Gastroesophageal sphincter (tissue), 4 donors: ENCODE data around the gene EIF4EBP3. TPM values are rescaled to one million over a fixed set of nuclear protein-coding genes. Genes with fewer than 3 reads are reported as not detected.

Experiments
- ATAC-seq: fragments of 150-250 bp; one replicate; pipeline ENCODE4 v1.9.1; 2016; ENCODE audit warnings: mild to moderate bottlenecking, moderate library complexity
- H3K27ac ChIP-seq, 4 donors: fragments of 200-600 bp; sonication (generic) in 3 of 4; 1 replicate in 3 of 4; 2 replicates in 1 of 4; pipeline ENCODE4 v1.5.1; 2016 to 2019
- H3K27me3 ChIP-seq: fragments of 200-600 bp; sonication (generic); one replicate; pipeline ENCODE4 v1.5.1; 2019
- H3K36me3 ChIP-seq, 2 donors: fragments of 200-600 bp; sonication (generic); one replicate each; pipeline ENCODE4 v1.5.1; 2019; ENCODE audit warnings: control low read depth in 1 of 2
- H3K4me1 ChIP-seq, 3 donors: fragments of 200-600 bp; sonication (generic); 1 replicate in 2 of 3; 2 replicates in 1 of 3; pipeline ENCODE4 v1.5.1; 2016 to 2019; ENCODE audit warnings: control low read depth in 2 of 3
- H3K4me3 ChIP-seq, 2 donors: fragments of 200-600 bp; sonication (generic); one replicate each; pipeline ENCODE4 v1.5.1; 2019; ENCODE audit warnings: mild to moderate bottlenecking in 1 of 2, moderate library complexity in 1 of 2
- H3K9me3 ChIP-seq, 3 donors: fragments of 200-600 bp; sonication (generic); one replicate each; pipeline ENCODE4 v1.5.1; 2017 to 2019; ENCODE audit warnings: control low read depth in 2 of 3
- CTCF ChIP-seq, 4 experiments: fragments of 200-600 bp in 2 of 4; fragments of 450-650 bp in 2 of 4; sonication (generic) in 1 of 4; IDR thresholded peaks; one replicate each; pipeline ENCODE4 v1.5.1; 2017 to 2019; ENCODE audit warnings: antibody characterized with exemption in 4 of 4, mild to moderate bottlenecking in 2 of 4, moderate library complexity in 2 of 4
- EP300 ChIP-seq: sonication (generic); formaldehyde crosslinking; IDR thresholded peaks from one replicate; pipeline ENCODE4 v1.6.1; 2017; ENCODE audit warnings: antibody characterized with exemption, mild to moderate bottlenecking
- POLR2A ChIP-seq, 2 donors: fragments of 450-650 bp; IDR thresholded peaks; one replicate each; pipeline ENCODE4 v1.6.1; 2017; ENCODE audit warnings: antibody characterized with exemption in 2 of 2, mild to moderate bottlenecking in 2 of 2, moderate library complexity in 1 of 2
- POLR2AphosphoS5 ChIP-seq: sonication (generic); formaldehyde crosslinking; IDR thresholded peaks from one replicate; pipeline ENCODE4 v1.6.1; 2017; ENCODE audit warnings: antibody characterized with exemption
- WGBS, 2 donors: methylation state at CpG; one replicate each; pipeline ENCODE4 v1.1.5; 2018; ENCODE audit warnings: low coverage in 1 of 2; 5-methylcytosine and 5-hydroxymethylcytosine counted together
- total RNA-seq, 4 donors: library from RNA; depleted of rRNA; stranded (reverse); fragments of >200 nt; gene quantifications; one replicate each; pipeline ENCODE4 v1.1.0, GENCODE V29; 2016

The EIF4EBP3 gene
- total RNA-seq, 4 donors from 2014 or later = 1.8 to 21.5 (median 11.2) TPM

DNA sequence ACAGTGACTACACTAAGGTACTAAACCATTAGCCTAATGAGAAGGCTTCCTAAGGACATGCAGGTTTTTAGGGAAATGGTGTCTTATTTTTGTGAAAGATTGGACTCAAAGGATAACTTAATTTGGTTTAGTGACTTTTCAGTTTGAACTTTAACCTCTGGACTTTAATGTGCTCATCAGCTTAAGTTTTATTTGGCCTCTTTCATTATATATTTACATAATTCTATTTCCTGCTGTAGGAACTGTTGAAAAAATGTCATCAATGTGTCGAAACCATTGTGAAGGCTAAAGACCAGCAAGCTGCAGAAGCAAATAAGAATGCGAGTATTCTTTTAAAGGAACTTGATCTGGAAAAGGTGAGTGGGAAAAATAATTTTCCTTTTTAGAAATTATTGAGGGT, 34.3 kb upstream of the EIF4EBP3 start:
- Histone ChIP-seq H3K4me1 (no peaks in the 10 kb centered on the region), H3K9me3 (no peaks in the 10 kb centered on the region), H3K27ac (no peak overlapping the region), H3K36me3 (peaks cover 0 to 81% of the 10 kb centered on the region in 2 donors), H3K4me3 (no peak overlapping the region), H3K27me3 (no peaks in the 10 kb centered on the region)
- TF ChIP-seq POLR2A (IDR thresholded peaks at IDR 0.05) (no peak), POLR2AphosphoS5 (no peak), EP300 (no peak), CTCF (IDR thresholded peaks at IDR 0.05) (no peak)
- 100% methylated on average over 2 of the region's 2 CpGs for WGBS, 2 donors
- no peak for ATAC-seq

- no peaks in the 10 kb centered on the region for H3K9me3 ChIP-seq
- WGBS, 2 donors = 57 to 88% methylated on average over 2 of the region's 2 CpGs
- H3K4me1 ChIP-seq = no peaks in the 10 kb centered on the region
- H3K27me3 ChIP-seq = no peaks in the 10 kb centered on the region
- H3K36me3 ChIP-seq = peaks cover 3 to 67% of the 10 kb centered on the region in 2 donors
- TF ChIP-seq POLR2A (IDR thresholded peaks at IDR 0.05) (no peak), POLR2AphosphoS5 (no peak), EP300 (no peak), CTCF (IDR thresholded peaks at IDR 0.05) (no peak)
- no peak overlapping the region for H3K4me3 ChIP-seq
- H3K27ac ChIP-seq = no peak overlapping the region
- no peak for ATAC-seq
These were observed 23.5 kb upstream of the EIF4EBP3 start for GRCh38 chr5:140524003-140524402.

DNA sequence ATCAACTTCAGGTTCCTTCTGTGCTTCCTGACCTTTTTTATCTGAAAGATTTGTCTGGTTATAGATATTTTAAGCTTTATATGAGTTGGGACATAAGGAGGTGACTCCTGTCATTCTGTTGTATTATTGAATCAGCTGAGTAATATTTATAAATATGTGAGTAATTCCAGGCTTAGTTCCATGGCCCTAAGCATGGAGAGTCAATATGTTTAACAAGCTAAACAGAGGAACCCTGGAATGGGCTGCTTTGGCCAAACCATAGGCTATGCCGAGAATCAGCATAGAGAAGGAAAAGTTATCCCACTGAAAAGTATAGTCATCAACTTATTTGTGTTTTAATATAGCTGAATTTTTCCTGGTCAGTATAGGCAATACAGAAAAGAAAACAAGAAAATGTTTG, 7.2 kb upstream of the EIF4EBP3 start:
- WGBS, 2 donors = 79 to 100% methylated on average over 1 of the region's 1 CpG
- peaks cover 12 to 100% of the 10 kb centered on the region in 2 donors for H3K36me3 ChIP-seq
- ATAC-seq = no peak
- H3K4me3 ChIP-seq = no peak overlapping the region
- no peaks in the 10 kb centered on the region for H3K4me1 ChIP-seq
- no peaks in the 10 kb centered on the region for H3K27me3 ChIP-seq
- H3K27ac ChIP-seq = no peak overlapping the region
- no peaks in the 10 kb centered on the region for H3K9me3 ChIP-seq
- TF ChIP-seq EP300 (no peak), POLR2AphosphoS5 (no peak), POLR2A (IDR thresholded peaks at IDR 0.05) (no peak), CTCF (IDR thresholded peaks at IDR 0.05) (no peak)

DNA sequence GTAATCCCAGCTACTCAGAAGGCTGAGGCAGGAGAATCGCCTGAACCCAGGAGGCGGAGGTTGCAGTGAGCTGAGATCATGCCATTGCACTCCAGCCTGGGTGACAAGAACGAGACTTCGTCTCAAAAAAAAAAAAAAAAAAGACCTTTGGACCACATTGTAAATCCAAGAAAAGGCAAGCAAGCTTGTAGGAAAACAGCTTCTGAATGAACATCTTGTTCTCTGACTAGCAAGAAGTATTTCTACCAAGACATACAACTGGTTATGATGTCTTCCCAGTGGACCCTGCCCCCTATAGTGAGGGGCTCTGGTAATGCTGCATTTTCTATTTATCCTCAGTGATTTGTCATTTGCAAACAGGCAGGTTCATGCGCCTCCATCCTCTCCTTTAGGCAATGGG, 4.5 kb upstream of the EIF4EBP3 start:
- no peak overlapping the region for H3K4me3 ChIP-seq
- no peaks in the 10 kb centered on the region for H3K27me3 ChIP-seq
- peaks cover 8 to 75% of the 10 kb centered on the region in 2 donors for H3K36me3 ChIP-seq
- H3K9me3 ChIP-seq = no peaks in the 10 kb centered on the region
- no peak for TF ChIP-seq POLR2AphosphoS5
- TF ChIP-seq POLR2A (IDR thresholded peaks at IDR 0.05) = no peak
- TF ChIP-seq CTCF (IDR thresholded peaks at IDR 0.05) = no peak
- no peak for TF ChIP-seq EP300
- WGBS, 2 donors = 62 to 100% methylated on average over 1 to 4 of the region's 5 CpGs
- H3K4me1 ChIP-seq = peaks cover 0 to 15% (median 10%) of the 10 kb centered on the region in 3 donors
- no peak overlapping the region for H3K27ac ChIP-seq
- no peak for ATAC-seq

GRCh38 chr5:140544986-140545385, 2.5 kb upstream of the EIF4EBP3 start:
- no peak for ATAC-seq
- Histone ChIP-seq H3K4me1 (peaks cover 9 to 35% (median 28%) of the 10 kb centered on the region in 3 donors), H3K27me3 (no peaks in the 10 kb centered on the region), H3K27ac (no peak overlapping the region), H3K4me3 (no peak overlapping the region), H3K36me3 (peaks cover 0 to 61% of the 10 kb centered on the region in 2 donors), H3K9me3 (no peaks in the 10 kb centered on the region)
- WGBS, 2 donors = 94% methylated on average over 3 of the region's 7 CpGs; no CpG with 5 or more reads in 1 of the 2 donors
- no peak for TF ChIP-seq CTCF (IDR thresholded peaks at IDR 0.05)
- TF ChIP-seq EP300 = no peak
- TF ChIP-seq POLR2A (IDR thresholded peaks at IDR 0.05) = no peak
- TF ChIP-seq POLR2AphosphoS5 = no peak
